Central memory CD4-positive, alpha-beta T cell (primary cell): ENCODE results near the gene NGFR.

Experiments used
- DNase-seq: peaks from one replicate; pipeline ENCODE4 v3.0.0; 2022

NGFR gene

GRCh38 chr17:49518346-49519078 lies 23.4 kb downstream of the NGFR start:
- no peak for DNase-seq

GRCh38 chr17:49519781-49520180 lies 24.7 kb downstream of the NGFR start:
- DNase-seq: no peak

GRCh38 chr17:49520386-49521087 lies 25.4 kb downstream of the NGFR start:
- no peak for DNase-seq

GRCh38 chr17:49521088-49521450 lies 26.0 kb downstream of the NGFR start:
- DNase-seq: no peak

- DNase-seq: no peak
Observed at GRCh38 chr17:49521471-49522356, 26.6 kb downstream of the NGFR start.

- DNase-seq: no peak
Observed at GRCh38 chr17:49522357-49522890, 27.3 kb downstream of the NGFR start.

GRCh38 chr17:49523196-49523595 lies 28.1 kb downstream of the NGFR start:
- no peak for DNase-seq

- DNase-seq: peak; percentile 17
Observed at GRCh38 chr17:49523706-49524472, 28.8 kb downstream of the NGFR start.

- no peak for DNase-seq
Observed at GRCh38 chr17:49524473-49525359, 29.6 kb downstream of the NGFR start.

GRCh38 chr17:49525831-49526741 lies 31.0 kb downstream of the NGFR start:
- no peak for DNase-seq

GRCh38 chr17:49527927-49528651 lies 33.0 kb downstream of the NGFR start:
- DNase-seq: no peak

- DNase-seq: no peak
Observed at GRCh38 chr17:49528966-49529365, 33.9 kb downstream of the NGFR start.

GRCh38 chr17:49530118-49530517 lies 35.0 kb downstream of the NGFR start:
- DNase-seq: no peak

GRCh38 chr17:49543860-49544259 lies 48.8 kb downstream of the NGFR start:
- no peak for DNase-seq

GRCh38 chr17:49545007-49545660 lies 50.0 kb downstream of the NGFR start:
- no peak for DNase-seq

- DNase-seq: no peak
Observed at GRCh38 chr17:49545806-49546545, 50.9 kb downstream of the NGFR start.

- no peak for DNase-seq
Observed at GRCh38 chr17:49546546-49547535, 51.7 kb downstream of the NGFR start.
